DOHH2 (cell line): ENCODE results near the gene ATP1A3.

Source experiments
- CTCF ChIP-seq: fragments of 200-600 bp; sonication (generic); IDR thresholded peaks from one replicate; pipeline ENCODE4 v1.5.1; 2014; ENCODE audit warnings: antibody characterized with exemption, mild to moderate bottlenecking, low read depth, low read length; ENCODE audit not compliant: poor library complexity, severe bottlenecking
- EZH2phosphoT487 ChIP-seq: fragments of 200-600 bp; sonication (generic); IDR thresholded peaks from 2 replicates; pipeline ENCODE4 v1.6.1; 2017; ENCODE audit warnings: borderline replicate concordance, mild to moderate bottlenecking, antibody characterized with exemption, low read length, moderate library complexity, mixed read lengths

- TF ChIP-seq CTCF: no peak
- TF ChIP-seq EZH2phosphoT487: no peak
Measured at GRCh38 chr19:41969772-41970458, 24.1 kb downstream of the ATP1A3 start.
